HG02840 (cell line): Measurements from ENCODE around the gene ST6GALNAC3.

Experiments
- ATAC-seq: cut with Tn5 transposase; IDR thresholded peaks from one replicate; pipeline ENCODE4 v1.9.1; 2021; ENCODE audit warnings: mild to moderate bottlenecking, moderate library complexity, moderate number of reproducible peaks; ENCODE audit not compliant: unreplicated experiment, low FRiP score

Gene ST6GALNAC3

GRCh38 chr1:76657623-76658022 is 583.1 kb downstream of the ST6GALNAC3 start:
- no peak for ATAC-seq

DNA sequence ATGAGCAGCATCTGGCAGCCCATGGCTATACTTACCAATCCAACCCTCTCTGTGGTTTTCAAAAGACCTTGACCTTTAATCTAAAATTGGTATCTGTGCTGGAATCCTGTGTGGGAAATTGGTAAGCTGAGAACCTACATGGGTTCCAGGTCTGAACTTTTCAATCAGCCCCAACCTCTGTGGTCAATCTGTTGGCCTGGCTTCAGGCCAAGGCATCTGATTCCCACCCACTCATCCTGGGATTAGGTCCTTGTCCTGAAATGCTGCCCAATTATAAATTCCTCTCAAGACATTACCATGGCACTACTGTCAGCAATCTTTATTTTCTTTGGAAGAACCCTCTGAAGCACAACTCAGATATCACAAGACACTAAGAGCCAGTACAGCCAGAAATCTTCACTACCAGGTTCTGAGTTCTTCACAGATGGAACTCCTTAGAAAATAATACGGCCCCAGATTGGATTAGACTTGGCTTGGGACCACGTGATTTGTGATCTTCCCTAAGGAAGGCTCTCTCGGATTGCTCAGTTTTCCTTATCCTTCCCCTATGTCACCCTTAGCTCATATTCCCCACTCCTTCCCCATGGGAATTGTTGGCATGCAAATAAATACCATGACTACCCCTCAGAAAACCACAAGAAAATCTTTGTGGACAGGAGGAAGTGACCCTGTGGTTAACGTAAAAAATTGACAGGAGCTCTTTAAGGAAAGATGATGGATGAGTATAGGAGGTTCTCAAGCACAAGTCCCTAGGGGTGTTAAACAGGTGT is 584.8 kb downstream of the ST6GALNAC3 start:
- ATAC-seq: no peak

DNA sequence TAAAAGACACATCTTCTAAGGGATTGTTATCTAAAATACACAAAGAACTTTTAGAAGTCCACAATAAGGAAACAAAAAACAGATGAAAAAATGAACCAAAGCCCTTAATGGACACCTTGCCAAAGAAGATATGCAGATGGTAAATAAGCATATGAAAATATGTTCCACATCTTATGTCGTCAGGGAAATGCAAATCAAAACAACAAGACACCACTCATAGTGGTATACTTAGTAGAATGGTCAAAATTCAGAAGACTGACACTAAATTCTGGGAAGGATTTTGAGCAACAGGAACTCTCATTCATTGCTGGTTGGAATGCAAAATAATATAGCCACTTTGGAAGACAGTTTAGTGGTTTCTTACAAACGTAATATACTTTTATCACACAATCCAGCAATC is 587.0 kb downstream of the ST6GALNAC3 start:
- ATAC-seq: no peak

GRCh38 chr1:76666499-76666898 is 592.0 kb downstream of the ST6GALNAC3 start:
- no peak for ATAC-seq

DNA sequence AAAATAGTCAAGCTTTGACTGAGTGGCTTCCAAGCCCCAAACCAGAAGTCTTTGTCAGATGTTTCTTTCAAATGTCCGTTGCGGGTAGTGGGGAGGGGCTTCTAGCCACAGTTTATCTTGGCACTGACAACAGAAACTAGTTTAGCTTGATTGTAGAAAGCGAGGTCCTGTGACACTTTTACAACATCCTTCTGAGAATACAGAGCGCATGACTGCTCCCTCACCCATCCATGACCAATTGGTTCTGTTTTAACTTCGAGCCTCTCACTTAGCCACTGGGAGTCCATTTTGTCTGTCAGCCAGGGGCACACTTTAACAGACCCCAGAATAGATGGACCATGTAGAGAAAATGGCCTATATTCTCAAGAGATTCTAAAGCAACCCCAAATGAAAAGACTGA is 593.5 kb downstream of the ST6GALNAC3 start:
- no peak for ATAC-seq

GRCh38 chr1:76669131-76669530 is 594.6 kb downstream of the ST6GALNAC3 start:
- no peak for ATAC-seq

GRCh38 chr1:76669624-76670315 is 595.2 kb downstream of the ST6GALNAC3 start:
- no peak for ATAC-seq

DNA sequence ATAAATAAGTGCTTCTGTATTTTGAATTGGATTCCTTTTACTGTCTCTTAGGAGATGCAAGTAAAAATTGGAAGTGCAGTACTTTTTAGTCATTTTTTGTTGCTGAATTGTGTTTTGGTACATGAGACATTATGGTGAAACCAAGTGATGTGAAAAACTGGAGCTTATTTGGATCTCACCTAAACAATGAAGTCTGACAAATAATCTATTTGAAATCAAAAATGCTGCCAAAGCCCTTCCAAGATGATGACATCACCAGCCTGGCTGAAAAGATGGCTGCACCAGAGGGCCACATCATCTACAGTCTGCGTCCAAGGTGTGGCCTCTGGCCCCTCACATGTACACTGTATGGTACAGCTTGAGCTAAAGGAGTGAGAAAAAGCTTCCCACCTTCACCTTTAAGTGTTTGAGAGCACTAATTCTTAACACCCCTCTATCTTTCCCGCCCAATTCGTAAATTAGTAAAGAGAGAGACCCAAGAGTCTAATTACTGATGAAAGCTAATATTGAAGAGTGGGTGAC is 600.2 kb downstream of the ST6GALNAC3 start:
- ATAC-seq: no peak

DNA sequence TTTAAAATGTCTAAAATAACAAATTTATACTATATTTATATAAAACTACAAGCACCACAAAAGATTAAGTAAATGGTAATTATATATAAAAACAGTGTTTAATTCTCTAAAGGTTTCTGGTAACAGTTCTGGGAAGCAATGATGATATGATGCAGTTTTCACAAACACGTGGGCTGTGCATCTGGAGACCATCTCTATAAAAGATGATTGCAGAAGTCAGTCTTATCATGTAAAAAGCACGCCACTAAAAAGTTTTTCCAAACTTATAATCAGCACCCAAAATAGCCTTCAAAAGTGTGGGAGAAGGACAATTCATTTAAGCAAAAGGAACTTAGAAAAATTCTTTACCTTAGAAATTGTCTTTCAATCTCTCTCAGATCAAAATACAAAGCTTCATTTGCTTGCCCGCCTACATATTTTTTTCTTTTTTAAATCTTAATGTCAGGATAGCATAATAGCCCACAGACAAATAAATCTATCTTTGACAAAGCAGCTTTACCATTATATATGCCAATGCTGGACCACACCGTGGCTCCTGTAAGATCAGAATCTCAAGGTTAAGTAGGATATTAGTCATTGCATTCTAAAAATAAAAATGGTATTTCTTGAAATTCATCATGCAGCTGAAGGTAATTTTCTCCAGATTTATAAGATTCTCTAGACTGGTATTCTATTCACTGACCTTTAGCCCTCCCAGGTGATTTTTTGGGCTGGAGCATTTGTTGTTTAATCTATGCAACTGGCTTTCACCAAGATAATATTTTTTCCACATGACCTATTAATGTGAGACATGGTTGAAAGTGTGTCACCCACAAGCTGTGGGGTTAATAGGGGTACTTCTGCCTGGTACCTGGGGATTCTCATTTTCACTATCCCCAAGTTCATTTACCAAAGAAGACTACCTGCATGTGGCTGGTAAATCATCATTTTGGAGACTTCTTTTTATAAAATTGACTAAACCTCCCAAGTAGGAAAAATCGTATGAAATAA is 603.2 kb downstream of the ST6GALNAC3 start:
- no peak for ATAC-seq

GRCh38 chr1:76679534-76680152 is 605.1 kb downstream of the ST6GALNAC3 start:
- no peak for ATAC-seq

- no peak for ATAC-seq
Measured at GRCh38 chr1:76680651-76681050, 606.1 kb downstream of the ST6GALNAC3 start.

DNA sequence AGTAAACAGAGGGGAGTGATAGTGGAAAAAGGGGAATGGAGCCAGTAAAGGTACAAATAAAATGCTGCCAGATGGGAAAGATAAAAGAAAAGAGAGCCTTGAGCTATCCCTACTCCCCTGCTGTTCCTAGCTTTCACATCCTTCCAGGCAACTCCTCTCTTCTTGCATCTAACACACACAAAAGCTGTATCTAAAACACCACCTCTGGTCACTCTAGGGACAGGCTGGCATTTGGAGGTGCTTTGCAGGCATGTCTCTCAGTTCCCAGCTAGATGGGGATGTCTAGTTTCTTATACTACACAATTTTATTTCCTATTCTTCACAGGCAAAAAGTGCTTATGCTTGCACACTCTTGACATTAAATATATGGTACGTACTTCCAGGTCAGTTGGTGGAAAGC is 607.6 kb downstream of the ST6GALNAC3 start:
- no peak for ATAC-seq
